GM10847 (cell line): ENCODE results near the gene CRADD.

Experiments used
- POLR2A ChIP-seq: IDR thresholded peaks from 2 replicates; pipeline ENCODE4 v1.6.1; 2011; ENCODE audit not compliant: insufficient read length; ENCODE audit errors: extremely low read depth

Gene CRADD

GRCh38 chr12:93712200-93712599 is 35.0 kb downstream of the CRADD start:
- no peak for TF ChIP-seq POLR2A

DNA sequence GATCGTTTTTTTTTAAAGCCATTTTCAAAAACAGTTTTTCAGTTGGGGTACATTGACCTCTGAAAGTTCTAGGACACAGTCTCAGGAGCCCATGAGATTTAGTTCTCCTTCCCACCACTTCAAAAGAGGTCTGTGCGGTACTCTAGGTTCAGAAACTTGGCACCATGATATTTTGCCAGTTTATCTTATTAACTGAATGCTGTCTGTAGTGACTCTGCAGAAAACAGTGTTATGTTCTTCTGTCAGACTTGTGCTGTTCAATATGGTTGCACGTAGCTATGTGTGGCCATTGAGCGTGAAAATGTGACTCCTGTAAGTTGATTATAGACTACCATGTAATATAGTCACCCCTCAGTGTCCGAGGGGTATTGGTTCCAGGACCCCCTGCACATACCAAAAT is 35.9 kb downstream of the CRADD start:
- no peak for TF ChIP-seq POLR2A

GRCh38 chr12:93713800-93714199 is 36.6 kb downstream of the CRADD start:
- TF ChIP-seq POLR2A, result no peak

- TF ChIP-seq POLR2A, result no peak
Measured at GRCh38 chr12:93714382-93714781, 37.2 kb downstream of the CRADD start.

DNA sequence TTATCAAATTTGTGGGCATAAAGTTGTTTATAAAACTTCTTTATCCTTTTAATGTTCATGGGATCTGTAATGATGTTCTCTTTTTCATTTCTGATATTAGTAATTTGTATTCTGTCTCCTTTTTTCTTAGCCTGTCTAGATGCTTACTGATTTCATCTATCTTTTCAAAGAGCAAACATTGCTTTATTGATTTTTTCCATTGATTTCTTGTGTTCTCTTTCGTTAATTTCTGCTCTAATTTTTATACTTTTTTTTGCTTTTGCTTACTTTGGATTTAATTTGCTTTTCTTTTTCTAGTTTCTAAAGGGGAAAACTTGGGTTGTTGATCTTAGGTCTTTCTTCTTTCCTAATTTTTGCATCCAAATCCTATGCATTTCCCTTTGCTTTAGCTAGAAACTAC is 42.5 kb downstream of the CRADD start:
- TF ChIP-seq POLR2A, result no peak

GRCh38 chr12:93720559-93720958 is 43.4 kb downstream of the CRADD start:
- TF ChIP-seq POLR2A, result no peak

GRCh38 chr12:93722179-93722578 is 45.0 kb downstream of the CRADD start:
- TF ChIP-seq POLR2A, result no peak

DNA sequence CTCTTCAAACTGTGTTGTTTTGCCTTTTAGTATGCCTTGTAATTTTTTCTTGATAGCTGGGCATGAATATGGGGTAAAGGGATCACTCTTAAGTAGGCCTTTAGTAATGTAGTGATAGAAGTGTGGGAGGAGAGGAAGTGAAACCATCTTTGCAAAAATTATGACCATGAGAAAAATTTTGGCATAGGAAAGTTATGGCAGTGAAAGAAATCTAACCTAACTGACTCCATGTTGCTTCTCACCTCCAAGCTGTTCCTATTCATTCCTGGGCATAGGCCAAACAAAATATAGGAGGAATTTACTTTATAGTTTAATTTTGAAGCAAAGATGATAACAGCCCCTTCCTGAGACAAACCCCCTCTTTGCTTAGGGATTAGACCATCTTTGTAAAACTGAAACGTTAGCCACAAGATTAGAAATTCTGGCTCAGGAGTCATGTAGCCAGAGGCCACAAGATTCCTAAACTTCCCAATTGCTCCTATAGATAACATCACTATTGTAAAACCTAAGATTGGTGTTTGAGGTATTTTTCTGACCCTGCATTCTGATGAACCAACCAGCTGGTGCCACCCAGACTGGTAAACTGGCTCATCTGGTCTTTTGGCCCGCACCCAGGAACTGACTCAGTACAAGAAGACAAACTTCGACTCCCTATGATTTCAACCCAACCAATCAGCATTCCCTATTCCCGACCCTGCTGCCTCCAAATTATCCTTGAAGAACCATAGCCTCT is 45.8 kb downstream of the CRADD start:
- TF ChIP-seq POLR2A, result no peak

DNA sequence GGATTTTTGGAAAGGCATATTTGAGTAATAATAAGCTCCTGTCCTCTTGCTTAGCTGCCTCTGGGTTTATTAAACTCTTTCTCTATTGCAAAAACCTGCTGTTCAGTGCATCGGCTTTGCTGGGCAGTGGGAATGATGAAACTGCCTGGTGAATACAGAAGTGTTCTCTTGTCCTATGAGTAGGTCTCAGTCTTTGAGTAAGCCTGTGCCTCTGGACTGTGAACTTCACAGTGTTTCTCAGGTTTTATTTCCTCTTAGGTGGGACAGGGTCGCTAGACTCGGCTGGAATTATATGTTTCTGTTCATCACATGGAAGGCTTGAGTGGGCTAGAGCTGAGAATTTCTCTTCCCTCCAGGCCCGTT is 46.4 kb downstream of the CRADD start:
- TF ChIP-seq POLR2A, result no peak

DNA sequence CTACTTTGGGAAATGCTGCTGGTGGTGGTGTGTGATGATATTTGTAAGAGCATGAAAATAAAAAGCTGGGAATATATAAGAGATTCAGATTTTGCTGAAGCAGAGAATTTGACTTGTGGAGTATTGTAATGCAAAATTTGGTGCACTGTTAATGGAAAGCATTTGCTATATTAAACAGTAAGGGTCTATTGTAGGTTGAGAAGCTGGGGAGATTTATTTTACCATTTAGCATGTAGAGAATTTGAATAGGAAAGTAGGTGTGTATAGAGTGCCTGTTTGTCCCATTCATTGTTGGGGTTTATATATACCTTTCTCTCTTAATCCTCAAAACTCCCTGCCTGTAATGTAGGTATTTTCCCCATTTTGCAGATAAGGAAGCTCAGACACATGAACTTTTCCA is 48.4 kb downstream of the CRADD start:
- no peak for TF ChIP-seq POLR2A

GRCh38 chr12:93727195-93727811 is 50.1 kb downstream of the CRADD start:
- no peak for TF ChIP-seq POLR2A

DNA sequence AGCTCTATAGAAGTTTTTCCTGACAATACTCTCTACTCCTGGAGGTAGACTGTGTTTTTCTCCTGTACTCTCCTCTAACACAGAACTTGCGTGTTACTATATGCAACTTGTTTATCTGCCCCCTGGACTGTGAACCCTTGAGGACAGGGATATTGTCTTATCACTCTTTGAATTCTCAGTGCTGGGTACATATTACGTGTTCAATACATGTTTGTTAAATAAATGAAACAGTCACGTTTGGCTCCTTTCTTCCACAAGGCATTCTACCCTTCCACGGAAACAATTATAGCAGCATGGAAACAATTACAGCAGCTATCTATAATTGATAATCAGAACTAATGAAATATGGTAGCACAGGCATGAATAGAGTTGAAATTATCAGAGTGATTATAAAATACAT is 50.7 kb downstream of the CRADD start:
- no peak for TF ChIP-seq POLR2A

- no peak for TF ChIP-seq POLR2A
Measured at GRCh38 chr12:93729934-93730333, 52.8 kb downstream of the CRADD start.

DNA sequence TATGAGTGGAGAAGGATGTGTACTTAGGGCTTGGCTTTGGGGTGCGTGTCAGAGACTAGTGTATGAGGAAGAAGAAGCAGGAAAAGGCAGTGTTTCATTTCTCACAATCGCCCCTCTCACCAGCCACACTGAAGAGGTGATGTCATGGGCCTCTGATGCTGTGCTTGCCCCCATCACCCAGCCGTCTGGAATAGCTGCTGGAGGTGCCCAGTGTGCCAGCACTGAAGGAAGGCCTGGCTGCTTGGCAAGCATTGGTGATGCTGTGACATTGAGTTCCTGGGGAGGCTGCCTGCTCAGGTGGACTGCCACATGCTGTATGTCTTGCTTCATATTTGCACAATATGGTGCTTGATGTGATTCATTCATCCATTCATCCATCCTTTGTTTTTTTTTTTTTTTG is 56.2 kb downstream of the CRADD start:
- no peak for TF ChIP-seq POLR2A

DNA sequence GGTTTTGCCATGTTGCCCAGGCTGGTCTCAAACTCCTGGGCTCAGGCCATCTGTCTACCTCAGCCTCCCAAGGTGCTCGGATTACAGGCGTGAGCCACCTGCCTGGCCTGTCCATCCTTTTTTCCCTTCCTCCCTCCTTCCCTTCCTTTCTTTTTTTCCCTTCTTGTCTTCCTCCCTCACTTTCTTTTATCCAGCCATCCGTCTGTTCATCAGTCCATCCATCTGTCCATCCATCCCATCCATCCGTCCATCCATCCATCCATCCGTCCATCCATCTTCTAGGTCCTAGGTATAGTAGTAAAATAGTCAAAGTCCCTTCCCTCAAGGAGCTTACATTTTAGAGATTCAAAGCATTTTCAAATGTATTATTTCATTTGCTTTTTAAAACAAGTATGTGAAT is 56.8 kb downstream of the CRADD start:
- no peak for TF ChIP-seq POLR2A

DNA sequence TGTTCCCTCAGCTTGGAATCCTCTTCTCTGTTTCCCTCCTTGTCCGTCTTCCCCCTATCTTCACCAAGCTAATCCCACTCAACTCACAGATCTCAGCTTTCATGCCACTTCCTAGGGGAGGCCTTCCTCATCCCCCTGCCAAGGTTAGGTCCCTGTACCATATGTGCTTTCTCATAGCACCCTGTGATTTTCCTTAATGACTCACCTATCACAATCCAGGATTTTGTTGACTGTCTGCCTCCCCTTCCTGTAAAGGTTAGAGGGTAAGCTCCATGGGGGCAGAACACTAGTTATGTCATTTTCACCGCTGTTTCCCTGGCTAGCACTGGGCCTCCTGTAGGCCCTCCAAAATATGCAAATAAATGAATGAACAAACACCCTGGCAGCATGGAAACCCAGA is 57.6 kb downstream of the CRADD start:
- TF ChIP-seq POLR2A, result no peak

DNA sequence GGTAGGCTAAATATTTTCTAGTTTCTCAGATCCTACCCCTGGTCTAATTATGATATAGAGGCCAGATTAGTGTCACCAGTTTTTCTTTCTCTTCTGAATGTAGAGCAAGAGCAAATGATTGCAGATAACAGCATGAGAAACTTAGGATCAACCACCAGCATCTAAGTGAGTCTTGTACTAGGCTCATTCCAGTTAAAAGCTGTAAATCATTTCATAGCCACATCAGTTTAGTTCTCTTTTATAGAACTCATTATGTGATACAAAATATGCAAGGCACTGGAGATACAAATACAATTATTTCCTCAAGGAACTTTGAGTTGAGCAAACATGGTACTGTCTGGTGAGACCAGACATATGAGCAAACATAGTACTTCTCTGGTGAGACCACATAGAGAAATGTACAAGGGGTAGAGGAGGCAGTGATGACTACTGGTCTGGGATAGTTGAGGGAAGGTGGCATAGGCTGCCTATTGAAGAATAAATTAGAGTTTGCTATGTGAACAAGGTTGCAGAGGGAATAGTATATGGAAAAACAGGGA is 59.5 kb downstream of the CRADD start:
- TF ChIP-seq POLR2A, result no peak
